ENCODE data around the gene DNAI1. TPM values are rescaled to one million over a fixed set of nuclear protein-coding genes. Genes with fewer than 3 reads are reported as not detected.

DNAI1 gene
- total and polyA plus RNA-seq, 10 of the 15 experiments (the other 5 are each of a cell fraction or from before 2014, with no cell fraction given): not detected

- SMC1A ChIA-PET (ENCODE audit: uncharacterized antibody, unreplicated experiment): no interaction called here
- no TSS peak for BruUV-seq (replicated peaks)
- H2AFZ ChIP-seq (ENCODE audit: control insufficient read depth, low read depth, low read length): no peak overlapping the region
- intact Hi-C loops (cut with micrococcal nuclease; ENCODE audit: unreplicated experiment): loop anchor here (10.0 kb wide), 1 partner anchor 65 kb away; no protein-coding TSS in a partner anchor
- no peaks in the 10 kb centered on the region; the same call in 1 of the 2 replicates for H4K20me1 ChIP-seq (ENCODE audit: control insufficient read depth, insufficient read depth)
- CTCF ChIA-PET: interaction anchor here (4.1 kb wide), 1 partner anchor 16 kb away, joined by 19 read pairs; no protein-coding TSS in a partner anchor
- POLR2A ChIA-PET: no interaction called here
- no peaks in the 10 kb centered on the region for H3K9me3 ChIP-seq (replicated peaks; ENCODE audit: control insufficient read depth, insufficient read depth, low read length)
- no peaks in the 10 kb centered on the region for H3K4me1 ChIP-seq (ENCODE audit: control insufficient read depth, insufficient read depth, low read length)
- no peak overlapping the region for H3K4me2 ChIP-seq (ENCODE audit: control insufficient read depth, insufficient read depth)
- H3K27me3 ChIP-seq (replicated peaks in 1 of 2; ENCODE audit: control insufficient read depth in 2 of 2, insufficient read depth in 2 of 2, low read length in 1 of 2): no peaks in the 10 kb centered on the region; a peak in 1 of 4 replicates
- no peak overlapping the region for H3K9ac ChIP-seq (ENCODE audit: control insufficient read depth, insufficient read depth, low read length)
- H3K36me3 ChIP-seq (ENCODE audit: control insufficient read depth in 2 of 2, insufficient read depth in 2 of 2, low read length in 1 of 2): no peaks in the 10 kb centered on the region
- no peak for TF ChIP-seq EED (IDR thresholded peaks at IDR 0.05; ENCODE audit: low read depth)
- no peak for TF ChIP-seq CBFB (IDR thresholded peaks at IDR 0.05; ENCODE audit: low read depth)
- TF ChIP-seq STAT1 (conservative IDR thresholded peaks at IDR 0.05): no peak
- no peak for TF ChIP-seq SIX5 (IDR thresholded peaks at IDR 0.05; ENCODE audit: low read depth, low read length, severe bottlenecking)
- no peak for TF ChIP-seq MEF2A (IDR thresholded peaks at IDR 0.05; ENCODE audit: insufficient read depth, low read depth, low read length)
- no peak for TF ChIP-seq PAX8 (IDR thresholded peaks at IDR 0.05)
- no peak for TF ChIP-seq CHD1 (IDR thresholded peaks at IDR 0.05; ENCODE audit: low read depth, low read length)
- TF ChIP-seq MYC (IDR thresholded peaks at IDR 0.05; ENCODE audit: insufficient read depth, insufficient read length, insufficient replicate concordance, low read length, severe bottlenecking): no peak
- TF ChIP-seq CHD4 (IDR thresholded peaks at IDR 0.05): no peak
- no peak for TF ChIP-seq ATF3 (IDR thresholded peaks at IDR 0.05; ENCODE audit: borderline replicate concordance, extremely low read depth, low read depth, low read length)
- no peak for TF ChIP-seq STAT3 (IDR thresholded peaks at IDR 0.05; ENCODE audit: low read depth, low read length)
- no peak for TF ChIP-seq CREM (IDR thresholded peaks at IDR 0.05; ENCODE audit: low read depth)
- no peak for TF ChIP-seq USF2 (IDR thresholded peaks at IDR 0.05; ENCODE audit: borderline replicate concordance, low read depth, low read length)
- 61% methylated on average over 4 of the region's 4 CpGs for WGBS (ENCODE audit: insufficient coverage, insufficient replicate concordance, low lambda C conversion rate, missing lambda C conversion rate)
- no peak for DNase-seq (ENCODE audit: low read depth, low spot score)
- RAD21 ChIA-PET (ENCODE audit: unreplicated experiment): no interaction called here
- no peak for ATAC-seq
- H3K4me3 ChIP-seq: no peak overlapping the region
- in situ Hi-C loops (cut with MboI): no loop called here
- H3K27ac ChIP-seq (ENCODE audit: control insufficient read depth, insufficient read depth): no peak overlapping the region
- FAIRE-seq: no peak
- H3K79me2 ChIP-seq (ENCODE audit: control insufficient read depth, insufficient read depth, low read length): no peaks in the 10 kb centered on the region
Measured at GRCh38 chr9:34419716-34420504, 38.7 kb upstream of the DNAI1 start.

Measured in GM12878 (cell line).